ENCODE data around the gene TRIM54. TPM values are rescaled to one million over a fixed set of nuclear protein-coding genes. Genes with fewer than 3 reads are reported as not detected.
"Not testable (repeated sequence)": the region's sequence is repeated elsewhere in the genome, so short reads cannot be mapped to it uniquely, and the experiment has no call there.

Gene TRIM54
- total RNA-seq, 2 donors from 2014 or later = 0.32 to 0.52 TPM

- peak; percentile 25 for DNase-seq (ENCODE audit: low spot score)
- intact Hi-C loops (cut with DNase I) = no loop called here
These were observed 53.1 kb downstream of the TRIM54 start for GRCh38 chr2:27335311-27335710.

DNA sequence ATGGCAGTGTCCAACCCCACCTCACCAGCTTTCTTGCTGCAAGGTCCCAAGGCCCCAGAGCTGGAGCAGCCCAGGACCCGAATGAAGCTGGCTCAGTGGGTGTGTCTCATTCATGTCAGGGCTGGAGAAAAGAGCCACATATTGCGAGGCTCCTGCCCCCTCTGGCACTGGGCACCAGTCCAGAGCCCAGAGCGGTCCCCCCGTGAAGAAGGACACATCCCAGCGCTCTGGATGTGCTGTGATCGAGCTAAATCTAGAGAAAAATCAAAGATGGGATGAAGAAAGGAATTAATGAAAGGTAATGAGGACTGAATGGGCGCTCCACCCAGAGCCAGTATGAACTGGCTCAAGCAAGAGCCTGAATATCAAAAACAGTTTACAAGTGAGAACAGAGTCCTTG is 53.9 kb downstream of the TRIM54 start:
- intact Hi-C loops (cut with DNase I) = no loop called here
- peak; percentile 62 for DNase-seq (ENCODE audit: low spot score)

DNA sequence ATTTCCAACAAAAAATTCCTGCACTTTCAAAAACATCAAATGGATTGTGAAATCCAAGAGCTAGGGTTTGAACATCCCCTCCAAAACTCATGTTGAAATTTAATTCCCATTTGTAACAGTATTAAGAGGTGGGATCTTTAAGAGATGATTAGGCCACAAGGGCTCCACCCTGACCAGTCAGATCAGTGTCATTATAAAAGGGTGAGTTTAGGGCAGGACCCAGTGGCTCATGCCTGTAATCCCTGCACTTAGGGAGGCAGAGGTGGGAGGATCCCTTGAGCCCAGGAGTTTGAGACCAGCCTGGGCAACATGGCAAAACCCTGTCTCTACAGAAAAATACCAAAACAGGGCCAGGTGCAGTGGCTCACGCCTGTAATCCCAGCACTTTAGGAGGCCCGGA is 65.4 kb downstream of the TRIM54 start:
- no peak for DNase-seq (ENCODE audit: low spot score)
- intact Hi-C loops (cut with DNase I) = no loop called here

DNA sequence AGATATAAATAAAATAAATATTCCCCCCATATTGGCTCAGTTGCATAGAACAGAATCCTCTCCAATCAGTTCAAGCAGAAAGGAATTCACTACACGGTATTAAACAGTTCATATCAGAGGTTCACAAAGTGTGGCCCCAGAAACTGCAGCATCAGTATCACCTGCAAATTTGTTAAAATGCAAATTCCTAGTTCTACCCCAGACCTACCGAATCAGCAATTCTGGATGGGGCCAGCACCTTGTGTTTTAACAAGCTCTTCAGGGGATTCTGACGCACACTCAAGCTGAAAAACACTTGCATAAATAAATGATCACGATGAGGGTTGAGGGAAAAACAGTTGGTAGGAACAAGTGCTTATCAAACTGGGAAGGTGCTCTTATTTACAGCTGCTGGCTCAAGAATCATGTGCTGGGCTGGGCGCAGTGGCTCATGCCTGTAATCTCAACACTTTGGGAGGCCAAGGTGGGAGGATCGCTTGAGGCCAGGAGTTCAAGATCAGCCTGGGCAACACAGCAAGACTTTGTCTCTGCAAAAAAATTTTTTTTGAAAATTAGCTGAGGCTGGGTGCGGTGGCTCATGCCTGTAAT is 68.0 kb downstream of the TRIM54 start:
- intact Hi-C loops (cut with DNase I) = no loop called here
- no peak for DNase-seq (ENCODE audit: low spot score)

DNA sequence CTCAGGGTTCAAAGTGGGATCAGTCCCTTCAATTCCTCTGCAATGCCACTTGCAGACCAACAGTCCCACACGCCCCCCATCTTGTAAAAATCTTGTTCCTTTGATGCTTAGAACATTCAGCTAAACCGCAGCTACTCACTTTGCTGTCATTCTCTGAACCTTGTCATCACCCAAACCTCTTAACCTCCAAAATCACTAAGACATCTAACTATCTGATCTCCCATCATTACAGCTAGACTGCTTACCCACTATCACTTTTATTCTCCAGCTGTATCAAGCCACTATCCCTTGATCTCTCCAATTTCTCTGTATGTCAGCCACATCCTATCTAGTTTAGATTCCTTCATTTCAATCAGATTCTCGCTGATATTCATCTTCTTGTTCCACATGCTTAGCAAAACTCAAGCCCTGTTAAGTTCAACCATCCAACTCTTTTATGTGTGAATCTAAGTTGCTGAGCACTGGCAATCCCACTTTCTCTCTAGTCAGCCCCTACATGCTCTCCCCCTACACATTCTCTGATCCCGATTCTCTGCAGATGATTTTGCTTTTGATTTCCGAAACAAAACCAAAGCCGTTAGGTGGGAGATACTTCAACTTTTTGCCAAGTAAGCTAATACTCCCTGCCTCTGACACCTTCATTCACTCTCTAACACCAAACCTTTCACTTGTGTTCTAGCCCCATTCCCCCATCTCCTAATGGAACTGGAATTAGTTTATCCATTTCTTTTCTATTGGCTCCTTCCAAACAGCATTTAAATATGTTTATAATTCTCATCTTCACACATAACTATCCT is 69.8 kb downstream of the TRIM54 start:
- intact Hi-C loops (cut with DNase I) = no loop called here
- DNase-seq (ENCODE audit: low spot score) = no peak

DNA sequence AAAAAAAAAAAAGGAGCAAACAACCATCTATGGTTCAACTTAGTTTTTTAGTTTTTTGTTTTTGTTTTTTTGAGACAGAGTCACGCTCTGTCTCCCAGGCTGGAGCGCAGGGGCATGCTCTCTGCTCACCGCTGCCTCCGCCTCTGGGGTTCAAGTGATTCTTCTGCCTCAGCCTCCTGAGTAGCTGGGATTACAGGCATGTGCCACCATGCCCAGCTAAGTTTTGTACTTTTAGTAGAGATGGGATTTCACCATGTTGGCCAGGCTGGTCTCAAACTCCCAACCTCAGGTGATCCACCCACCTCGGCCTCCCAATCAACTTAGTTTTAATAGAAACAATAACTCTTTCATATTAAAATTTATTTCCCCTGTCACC is 71.1 kb downstream of the TRIM54 start:
- intact Hi-C loops (cut with DNase I); DNase-seq (ENCODE audit: low spot score): not testable (repeated sequence)

DNA sequence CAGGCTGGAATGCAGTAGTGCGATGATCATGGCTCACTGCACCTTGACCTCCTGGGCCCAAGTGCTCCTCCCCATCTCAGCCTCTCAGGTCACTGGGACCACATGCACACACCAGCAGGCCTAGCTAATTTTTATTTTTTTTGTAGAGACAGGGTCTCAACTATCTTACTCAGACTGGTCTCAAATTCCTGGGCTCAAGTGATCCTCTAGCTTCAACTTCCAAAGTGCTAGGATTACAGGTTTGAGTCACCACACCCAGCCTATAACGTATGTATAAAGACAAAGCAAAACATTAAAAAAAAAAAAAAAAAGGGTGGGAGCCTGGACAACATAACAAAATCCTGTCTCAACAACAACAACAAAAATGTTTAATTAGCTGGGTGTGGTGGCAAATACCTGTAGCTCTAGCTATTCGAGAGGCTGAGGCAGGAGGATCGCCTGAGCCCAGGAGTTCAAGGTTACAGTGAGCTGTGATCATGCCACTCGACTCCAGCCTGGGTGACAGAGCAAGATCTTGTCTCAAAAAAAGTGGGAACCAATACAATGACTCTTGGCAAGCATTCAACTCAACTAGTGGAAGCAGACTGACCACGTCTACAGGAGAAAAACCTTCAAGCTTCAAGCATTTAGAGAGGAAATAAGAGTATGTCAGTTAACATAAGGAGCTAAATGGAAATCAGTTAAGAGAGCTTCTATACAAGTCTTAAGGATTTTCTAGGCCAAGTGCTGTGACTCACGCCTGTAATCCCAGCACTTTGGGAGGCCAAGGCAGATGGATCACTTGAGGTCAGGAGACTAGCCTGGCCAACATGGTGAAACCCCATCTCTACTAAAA is 71.8 kb downstream of the TRIM54 start:
- DNase-seq (ENCODE audit: low spot score) = no peak
- intact Hi-C loops (cut with DNase I) = no loop called here

DNA sequence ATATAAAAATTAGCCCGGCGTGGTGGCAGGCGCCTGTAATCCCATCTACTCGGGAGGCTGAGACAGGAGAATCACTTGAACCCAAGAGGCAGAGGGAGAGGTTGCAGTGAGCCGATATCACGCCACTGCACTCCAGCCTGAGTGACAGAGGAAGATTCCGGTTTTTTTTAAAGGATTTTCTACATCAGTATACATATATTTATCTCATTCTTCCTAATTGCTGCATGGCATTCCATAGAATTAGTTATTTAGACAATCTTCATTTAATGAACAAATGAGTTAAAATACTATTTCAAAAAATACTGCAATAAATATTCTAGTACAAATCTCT is 72.3 kb downstream of the TRIM54 start:
- no peak for DNase-seq (ENCODE audit: low spot score)
- intact Hi-C loops (cut with DNase I) = no loop called here

- intact Hi-C loops (cut with DNase I) = no loop called here
- peak; percentile 83 for DNase-seq (ENCODE audit: low spot score)
These were observed 73.8 kb downstream of the TRIM54 start for GRCh38 chr2:27356056-27356381.

GRCh38 chr2:27356382-27357181 is 74.4 kb downstream of the TRIM54 start, which contains the start of gene GTF3C2:
TSS of gene GTF3C2 (minus strand) at chr2:27356764. CDS start at chr2:27343554, 13,210 bp downstream.
- intact Hi-C loops (cut with DNase I) = no loop called here
- DNase-seq (ENCODE audit: low spot score) = peak; percentile 98

Other genes starting within 250 kb of the TRIM54 start
- gene TMEM214, start 249.5 kb upstream of the TRIM54 start, total RNA-seq = 10 to 100 TPM; 68.0 to 69.8 TPM
- gene AGBL5, start 230.8 kb upstream of the TRIM54 start, total RNA-seq = 10 to 100 TPM; 20.0 to 22.9 TPM
- gene OST4, start 210.8 kb upstream of the TRIM54 start, total RNA-seq = 100 to 1,000 TPM; 222 to 314 TPM
- 100 to 1,000 TPM; 178 to 323 TPM for gene EMILIN1, start 203.8 kb upstream of the TRIM54 start, total RNA-seq
- gene KHK, start 195.7 kb upstream of the TRIM54 start, total RNA-seq = 1 to 10 TPM; 5.7 to 7.8 TPM
- gene CGREF1, start 163.3 kb upstream of the TRIM54 start, total RNA-seq = 10 to 100 TPM; 25.8 to 27.8 TPM
- under 1 TPM; 0.37 to 0.48 TPM for gene ABHD1, start 158.6 kb upstream of the TRIM54 start, total RNA-seq
- 10 to 100 TPM; 90.7 to 92.3 TPM for gene PREB, start 147.8 kb upstream of the TRIM54 start, total RNA-seq
- not detected for gene PRR30, start 143.0 kb upstream of the TRIM54 start, total RNA-seq
- gene TCF23, start 133.4 kb upstream of the TRIM54 start, total RNA-seq = 10 to 100 TPM in 1 of 2 donors, 1 to 10 TPM in 1; 5.0 to 10.7 TPM
- gene ATRAID, start 70.4 kb upstream of the TRIM54 start, total RNA-seq = 100 to 1,000 TPM in 1 of 2 donors, 10 to 100 TPM in 1; 76.1 to 116 TPM
- 10 to 100 TPM; 15.3 to 16.8 TPM for gene SLC5A6, start 70.2 kb upstream of the TRIM54 start, total RNA-seq
- gene CAD, start 65.1 kb upstream of the TRIM54 start, total RNA-seq = 10 to 100 TPM; 20.1 to 27.4 TPM
- gene SLC30A3, start 19.4 kb upstream of the TRIM54 start, total RNA-seq = 1 to 10 TPM in 1 of 2 donors, under 1 TPM in 1; 0.24 to 1.4 TPM
- 1 to 10 TPM in 1 of 2 donors, under 1 TPM in 1; 0.19 to 1.0 TPM for gene DNAJC5G, start 7.0 kb upstream of the TRIM54 start, total RNA-seq
- 1 to 10 TPM in 1 of 2 donors, under 1 TPM in 1; 0.95 to 1.2 TPM for gene UCN, start 26.0 kb downstream of the TRIM54 start, total RNA-seq
- gene MPV17, start 40.7 kb downstream of the TRIM54 start, total RNA-seq = 10 to 100 TPM; 59.3 to 69.0 TPM
- gene GTF3C2, start 74.3 kb downstream of the TRIM54 start, total RNA-seq = 10 to 100 TPM; 36.9 to 41.3 TPM
- 10 to 100 TPM; 30.1 to 36.2 TPM for gene EIF2B4, start 87.9 kb downstream of the TRIM54 start, total RNA-seq
- gene SNX17, start 88.2 kb downstream of the TRIM54 start, total RNA-seq = 10 to 100 TPM; 76.4 to 85.3 TPM
- 10 to 100 TPM; 15.6 to 15.7 TPM for gene ZNF513, start 98.3 kb downstream of the TRIM54 start, total RNA-seq
- 10 to 100 TPM; 38.8 to 41.6 TPM for gene PPM1G, start 127.2 kb downstream of the TRIM54 start, total RNA-seq
- gene NRBP1, start 146.2 kb downstream of the TRIM54 start, total RNA-seq = 10 to 100 TPM; 72.9 to 88.1 TPM
- gene KRTCAP3, start 160.0 kb downstream of the TRIM54 start, total RNA-seq = 1 to 10 TPM in 1 of 2 donors, under 1 TPM in 1; 0.46 to 1.4 TPM
- gene IFT172, start 207.3 kb downstream of the TRIM54 start, total RNA-seq = 10 to 100 TPM; 15.8 to 23.4 TPM
- 10 to 100 TPM; 11.7 to 22.1 TPM for gene FNDC4, start 212.8 kb downstream of the TRIM54 start, total RNA-seq
- 1 to 10 TPM in 1 of 2 donors, under 1 TPM in 1; 0.65 to 2.9 TPM for gene GCKR, start 214.4 kb downstream of the TRIM54 start, total RNA-seq